GM19328 (cell line): ENCODE measurements around the gene PRR23E.

ENCODE experiments used
- ATAC-seq: cut with Tn5 transposase; IDR thresholded peaks from one replicate; pipeline ENCODE4 v1.9.1; 2021; ENCODE audit warnings: mild to moderate bottlenecking, moderate library complexity; ENCODE audit not compliant: unreplicated experiment

PRR23E gene

DNA sequence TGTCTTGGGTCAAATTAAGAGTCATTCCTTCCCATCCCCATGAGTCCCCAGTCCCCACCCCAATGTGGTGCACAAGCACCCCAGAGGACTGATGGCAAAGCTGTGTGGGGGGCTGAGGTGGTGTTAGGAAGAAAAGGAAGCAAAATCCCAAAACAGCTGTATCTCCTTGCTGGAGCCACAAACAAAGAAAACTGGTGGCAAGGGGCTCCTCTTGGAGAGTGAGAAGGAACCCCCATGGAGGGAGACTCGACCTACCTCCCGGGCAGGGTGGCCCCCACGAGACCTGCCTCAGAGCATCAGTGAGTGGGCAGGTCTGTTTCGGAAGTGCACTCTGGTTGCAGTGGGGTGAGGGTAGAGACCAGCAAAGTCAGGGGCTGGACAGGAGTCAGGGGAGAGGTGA lies 29.2 kb downstream of the PRR23E start:
- no peak for ATAC-seq

DNA sequence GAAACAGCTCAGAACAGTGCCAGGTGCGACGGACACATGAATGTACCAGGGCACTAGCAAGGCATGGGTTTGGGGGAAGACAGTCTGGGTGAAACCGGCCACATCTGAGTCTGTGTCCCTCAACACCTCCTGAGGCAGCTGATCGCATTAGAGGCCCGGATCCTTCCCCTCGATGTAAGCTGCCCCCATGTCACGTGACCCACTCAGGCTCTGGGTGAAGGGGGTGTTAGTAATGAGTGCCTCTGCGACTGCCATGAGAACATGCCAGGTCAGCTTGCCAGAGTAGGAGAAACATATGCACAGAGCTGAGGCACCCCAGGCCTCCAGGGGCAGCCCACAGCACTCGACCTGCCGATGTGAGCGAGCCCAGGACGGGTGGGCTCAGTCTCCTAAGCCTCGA lies 29.7 kb downstream of the PRR23E start:
- ATAC-seq, result no peak

DNA sequence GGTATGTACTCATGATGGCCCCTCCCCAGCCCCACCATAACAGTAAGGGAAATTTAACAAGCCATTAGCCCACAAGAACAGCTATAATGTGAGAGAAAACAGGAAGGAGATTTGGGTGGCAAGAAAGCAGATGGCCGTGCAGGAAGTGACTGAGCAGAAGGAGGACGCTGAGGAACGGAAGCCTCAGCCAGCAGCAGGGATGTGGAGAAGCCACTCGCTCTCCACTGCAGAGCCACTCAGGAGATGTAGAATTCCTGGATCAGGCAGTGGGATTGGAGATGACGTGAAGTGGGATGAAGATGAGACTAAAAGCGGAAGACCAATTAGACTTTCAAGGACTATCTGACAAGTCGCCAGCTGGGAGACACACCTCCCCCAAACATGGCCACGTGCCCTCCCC lies 31.2 kb downstream of the PRR23E start:
- no peak for ATAC-seq

DNA sequence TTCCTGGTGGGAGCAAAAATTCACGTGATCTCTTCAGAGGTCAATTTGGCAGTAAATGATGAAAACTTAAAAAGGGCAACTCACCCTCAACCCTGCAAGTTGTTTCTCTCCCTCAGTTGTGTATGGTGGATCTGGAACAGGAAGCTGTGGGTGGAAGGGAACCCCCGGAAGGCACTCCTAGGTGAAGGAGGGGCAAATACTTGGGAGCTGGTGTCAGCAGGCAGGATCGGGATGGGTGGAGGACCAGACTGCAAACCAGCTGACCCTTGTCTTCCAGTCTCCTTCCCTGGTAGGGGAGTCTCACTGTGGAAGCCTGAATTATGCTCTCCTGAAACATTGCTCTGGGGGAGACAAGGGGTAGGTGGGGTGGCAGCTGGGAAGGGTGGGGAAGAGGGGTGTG lies 33.5 kb downstream of the PRR23E start:
- no peak for ATAC-seq

DNA sequence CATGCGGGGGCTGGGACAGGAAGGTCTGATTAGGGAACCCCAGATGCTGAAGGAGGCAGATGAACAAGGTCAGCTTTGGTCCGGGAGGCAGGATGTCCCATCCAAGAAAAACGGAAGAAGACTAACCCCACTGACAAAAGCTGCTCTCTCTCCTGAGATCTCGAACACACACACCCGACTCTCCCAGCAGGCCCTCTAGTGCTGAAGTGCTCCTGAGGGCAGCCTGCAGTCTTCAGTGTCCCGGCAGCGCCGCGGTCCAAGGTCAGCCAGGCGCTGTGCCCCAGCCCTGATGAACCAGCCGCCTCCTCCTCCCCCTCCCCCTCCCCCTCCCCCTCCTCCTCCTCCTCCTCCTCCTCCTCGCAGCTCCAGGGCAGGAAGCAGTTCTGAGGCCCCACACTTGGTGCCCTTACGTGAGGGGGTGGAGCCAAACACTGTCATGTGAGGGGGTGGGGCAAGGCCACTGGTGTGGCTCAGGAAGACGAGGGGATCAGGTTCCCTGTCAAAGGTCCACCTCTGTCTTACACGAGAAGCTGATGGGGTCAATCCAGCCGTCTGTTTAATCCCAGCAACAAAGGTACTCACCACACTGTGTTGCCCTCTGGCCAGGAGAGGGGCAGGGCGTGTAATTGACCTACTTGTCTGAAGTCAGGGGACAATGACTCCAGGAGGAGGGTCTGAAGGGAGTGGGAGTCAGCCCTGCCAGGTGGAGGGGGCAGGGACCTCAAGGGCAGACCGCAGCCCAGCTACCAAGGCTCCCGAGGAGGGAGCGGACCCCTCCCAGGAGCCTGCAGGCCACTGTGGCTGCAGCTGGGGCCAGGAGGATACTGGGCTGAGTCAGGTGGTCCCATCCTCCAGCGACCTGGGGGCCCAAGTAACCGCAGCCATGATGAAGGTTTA lies 34.3 kb downstream of the PRR23E start:
- ATAC-seq, result no peak

DNA sequence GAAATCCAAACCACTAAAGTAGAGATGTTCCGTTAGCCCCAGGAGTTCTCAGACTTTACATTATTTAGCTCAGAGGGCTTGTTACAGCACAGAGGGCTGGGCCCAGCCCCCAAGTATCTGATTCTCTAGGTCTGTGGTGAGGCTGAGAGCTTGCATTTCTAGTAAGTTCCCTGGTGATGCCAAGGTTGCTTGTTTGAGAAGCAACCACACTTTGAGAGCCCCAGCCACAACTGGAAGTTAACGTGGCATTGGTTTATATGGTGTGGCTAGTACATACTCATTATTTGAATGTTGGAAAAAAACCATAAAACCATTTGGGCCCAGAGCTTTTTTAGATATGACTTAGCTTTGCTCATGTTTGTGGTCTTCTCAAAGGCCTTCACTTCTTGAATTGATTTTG lies 35.9 kb downstream of the PRR23E start:
- no peak for ATAC-seq

DNA sequence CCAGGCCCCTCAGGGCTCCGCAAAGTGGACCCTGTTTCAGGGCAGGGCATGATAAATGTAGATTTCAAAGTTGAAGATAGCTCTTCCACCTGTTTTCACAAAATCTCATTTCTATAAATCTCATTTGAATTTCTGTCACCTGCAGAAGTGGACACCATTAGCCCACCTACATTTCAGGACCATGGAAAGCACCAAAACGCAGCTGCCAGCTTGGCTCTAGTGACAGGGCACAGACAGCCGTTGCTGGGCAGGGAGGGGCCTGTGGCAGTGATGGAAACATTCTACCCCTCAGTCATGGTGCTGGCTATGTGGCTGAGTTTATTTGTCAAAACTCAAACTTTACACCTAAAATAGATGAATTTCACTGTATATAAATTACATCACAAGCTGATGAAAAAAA lies 40.4 kb downstream of the PRR23E start:
- no peak for ATAC-seq

DNA sequence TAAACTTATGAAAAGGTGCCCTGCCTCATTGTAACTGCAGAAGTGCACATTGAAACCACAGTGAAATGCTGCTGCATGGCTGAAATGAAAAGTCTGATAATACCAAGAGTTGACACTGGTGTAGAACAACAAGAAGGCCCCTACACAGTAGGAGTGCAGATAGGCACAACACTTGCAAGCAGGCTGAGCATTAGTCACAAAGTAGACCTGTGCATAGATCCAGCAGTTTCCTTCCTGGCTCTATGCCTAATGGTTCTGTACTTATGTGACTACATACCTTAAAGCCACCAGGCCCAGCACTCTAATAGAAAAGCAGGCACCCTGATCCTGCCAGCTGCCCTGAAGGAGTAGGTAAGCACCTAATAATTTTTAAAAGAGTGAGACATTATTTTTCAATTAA lies 41.8 kb downstream of the PRR23E start:
- ATAC-seq, result no peak

DNA sequence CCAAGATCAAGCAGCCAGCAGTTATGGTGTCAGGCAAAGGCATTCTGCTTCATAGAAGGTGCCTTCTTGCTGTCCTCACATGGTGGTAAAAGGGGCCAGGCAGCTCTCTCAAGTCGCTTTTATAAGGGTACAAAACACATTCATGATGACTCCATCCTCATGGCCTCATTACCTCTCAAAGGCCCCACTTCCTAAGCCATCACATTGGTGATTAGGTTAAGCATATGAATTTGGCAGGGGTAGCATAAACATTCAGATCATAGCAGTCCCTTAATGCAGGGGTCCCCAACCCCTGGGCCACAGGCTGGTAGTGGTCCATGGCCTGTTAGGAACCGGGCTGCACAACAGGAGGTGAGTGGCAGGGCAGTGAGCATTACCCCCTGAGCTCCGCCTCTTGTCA lies 42.8 kb downstream of the PRR23E start:
- ATAC-seq, result no peak

DNA sequence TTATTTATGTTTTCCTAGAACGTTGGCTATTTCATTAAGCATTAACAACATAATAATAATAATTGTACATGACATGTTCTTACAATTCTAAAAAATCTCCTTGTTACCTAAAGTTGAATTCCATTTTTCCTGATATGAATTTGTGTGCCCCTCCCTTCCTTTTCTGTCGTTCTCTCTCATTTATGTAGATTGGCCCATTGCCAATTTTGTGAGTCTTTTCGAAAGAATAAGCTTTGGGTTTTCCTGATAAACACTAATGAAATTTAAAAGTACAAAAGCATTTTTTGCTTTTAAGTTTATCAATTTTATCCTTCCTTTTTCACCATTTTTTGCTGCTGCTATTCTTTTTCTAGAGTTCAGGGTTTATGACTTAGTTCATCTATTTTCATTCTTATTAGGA lies 44.9 kb downstream of the PRR23E start:
- no peak for ATAC-seq

DNA sequence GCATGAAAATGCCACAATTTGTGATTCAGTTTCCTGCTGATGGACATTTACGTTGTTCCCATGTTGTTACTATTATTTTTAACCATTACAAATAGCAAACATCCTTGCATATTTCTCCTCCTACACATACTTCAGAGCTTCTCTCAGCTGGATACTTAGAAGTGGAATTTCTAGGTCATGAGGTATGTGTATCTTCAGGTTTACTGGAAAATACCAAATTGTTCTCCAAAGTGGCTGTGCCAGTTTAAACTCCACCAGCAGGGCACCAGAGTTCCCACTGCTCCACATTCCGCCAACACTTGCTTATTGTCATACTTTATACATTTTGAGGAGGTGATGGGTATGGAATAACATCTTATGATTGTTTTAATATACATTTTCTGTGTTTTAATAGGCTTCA lies 45.7 kb downstream of the PRR23E start:
- ATAC-seq, result no peak

DNA sequence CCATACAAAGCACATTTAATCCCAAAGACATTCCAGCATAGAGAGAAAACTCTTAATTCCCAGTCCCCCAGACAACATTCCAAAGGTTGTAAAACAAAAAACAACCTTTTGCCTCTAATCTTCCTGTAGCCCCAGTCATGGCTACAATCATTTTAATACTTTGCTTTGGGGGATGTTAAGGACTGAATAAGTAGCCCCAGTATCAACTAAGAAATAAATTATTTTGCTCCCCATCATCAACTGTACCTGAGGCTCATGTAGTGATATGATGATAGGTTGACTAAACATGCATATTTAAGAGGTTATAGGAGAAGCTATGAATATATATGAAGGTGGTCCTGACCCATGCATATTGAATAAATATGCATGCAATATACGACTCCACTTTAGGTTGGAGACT lies 54.4 kb downstream of the PRR23E start:
- no peak for ATAC-seq
